ENCODE results near the gene BDH2.

The BDH2 gene

DNA sequence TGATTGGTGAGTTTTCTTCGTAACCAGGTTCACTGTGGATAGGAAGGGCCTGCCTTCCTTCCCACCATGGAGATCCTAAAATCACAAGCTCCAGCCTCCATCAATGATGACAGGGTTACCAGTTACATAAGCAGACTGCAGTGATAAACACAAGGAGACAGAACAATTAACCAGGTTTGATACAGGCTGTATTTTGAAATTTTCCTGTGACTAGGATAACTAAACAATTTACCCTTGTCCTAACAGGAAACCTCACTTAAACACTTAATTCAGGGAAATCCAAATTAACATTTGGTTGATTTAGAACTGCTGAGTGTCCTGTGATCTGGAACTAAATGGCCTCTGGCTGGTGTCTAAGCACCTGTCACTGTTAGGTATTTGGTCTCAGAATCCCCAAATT, 20.0 kb downstream of the BDH2 start:
- DNase-seq: no peak

DNA sequence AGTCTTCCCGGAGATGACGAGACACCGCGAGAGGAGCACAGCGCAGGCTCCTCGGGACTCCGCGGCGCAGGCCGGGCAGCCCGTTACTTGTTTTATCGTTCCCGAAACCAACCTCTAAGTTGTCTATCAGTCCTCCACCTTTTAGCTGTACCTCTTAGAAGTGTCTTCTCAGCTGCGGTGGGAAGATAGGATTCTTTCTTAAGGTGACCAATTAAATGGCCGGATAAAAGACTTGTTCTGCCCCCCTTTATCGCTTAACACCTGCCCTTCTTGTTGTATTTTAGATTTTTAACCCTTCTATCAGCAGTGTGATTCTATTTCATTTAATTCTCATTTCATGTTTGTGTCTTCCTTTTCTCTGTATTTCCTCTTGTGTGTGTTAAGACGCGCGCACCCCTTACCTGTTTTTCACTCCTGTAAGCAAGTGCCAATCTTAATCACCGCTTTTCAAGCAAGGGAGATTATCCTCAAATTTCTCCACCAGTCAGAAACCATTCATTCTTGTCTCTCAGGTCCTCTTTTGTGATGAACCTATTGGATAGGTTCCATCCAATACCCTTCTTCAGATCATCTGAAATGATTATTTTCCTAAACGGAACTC, 22.8 kb downstream of the BDH2 start, which contains the start of gene SLC9B2:
TSS of gene SLC9B2 (minus strand) at position 15 of the 601 bp plus-strand sequence. CDS start 9,211 bp downstream, outside the sequence.
- DNase-seq: no peak

DNA sequence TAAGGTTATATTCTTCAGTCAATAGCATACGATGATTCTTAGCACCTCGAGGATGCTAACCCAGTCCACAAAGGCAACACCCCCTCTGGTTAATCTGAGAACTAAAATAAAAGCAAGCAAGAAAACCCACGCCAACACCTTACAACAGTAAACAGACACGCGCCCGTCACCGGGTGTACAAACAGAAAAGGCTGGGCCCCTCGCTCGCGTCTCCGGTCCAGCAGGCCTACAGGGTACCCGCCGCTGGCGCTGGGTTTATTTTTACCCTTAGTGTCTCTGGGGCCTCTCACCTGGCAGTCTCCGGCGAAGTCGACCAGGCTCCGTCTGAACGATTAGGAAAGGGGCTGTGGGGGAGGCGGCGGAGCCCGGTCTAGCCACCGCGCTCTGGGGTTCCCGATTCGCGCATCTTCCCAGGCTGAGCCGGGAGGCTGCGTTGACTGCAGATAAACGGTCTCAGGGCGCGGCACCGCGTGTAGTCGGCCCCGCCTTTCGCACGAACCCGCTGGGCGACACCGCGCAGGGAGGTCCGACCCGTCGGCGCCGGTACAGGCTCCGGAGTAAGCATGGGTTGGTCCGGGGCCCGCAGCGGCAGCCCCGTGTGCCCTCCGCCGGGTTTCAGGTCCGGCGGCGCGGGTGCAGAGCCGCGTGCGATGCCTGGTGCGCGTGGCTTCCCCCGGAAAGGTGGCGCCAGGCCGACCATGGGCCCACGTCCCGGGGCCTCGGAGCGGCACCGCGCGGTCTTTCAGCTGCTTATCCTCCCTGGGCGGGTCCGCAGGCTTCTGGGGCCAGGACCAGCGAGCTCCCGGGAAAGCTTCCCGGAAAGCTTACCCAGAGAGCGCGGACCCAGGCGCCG, 23.5 kb downstream of the BDH2 start:
- peak; percentile 63 for DNase-seq

DNA sequence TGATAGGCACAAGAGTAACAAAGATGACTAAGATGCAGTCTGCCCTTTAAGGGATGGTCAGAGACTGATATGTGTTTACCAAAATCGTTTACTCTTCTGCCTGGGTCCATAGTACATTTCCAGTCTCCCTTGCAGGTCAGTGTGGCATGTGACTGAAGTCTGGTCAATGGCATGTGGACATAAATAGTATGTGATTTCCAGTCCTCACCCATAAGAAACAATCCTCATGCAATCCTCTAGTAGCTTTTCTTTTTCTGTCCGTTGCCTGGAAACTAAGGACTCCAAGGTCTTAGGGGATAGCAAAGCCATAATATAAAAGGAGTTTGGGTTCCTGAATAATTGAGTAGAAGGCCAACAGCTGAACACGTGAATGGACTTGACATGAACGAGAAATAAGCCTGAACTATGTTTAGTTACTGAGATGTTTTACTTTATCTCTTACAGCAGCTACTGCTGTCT, 24.2 kb downstream of the BDH2 start:
- DNase-seq: no peak

DNA sequence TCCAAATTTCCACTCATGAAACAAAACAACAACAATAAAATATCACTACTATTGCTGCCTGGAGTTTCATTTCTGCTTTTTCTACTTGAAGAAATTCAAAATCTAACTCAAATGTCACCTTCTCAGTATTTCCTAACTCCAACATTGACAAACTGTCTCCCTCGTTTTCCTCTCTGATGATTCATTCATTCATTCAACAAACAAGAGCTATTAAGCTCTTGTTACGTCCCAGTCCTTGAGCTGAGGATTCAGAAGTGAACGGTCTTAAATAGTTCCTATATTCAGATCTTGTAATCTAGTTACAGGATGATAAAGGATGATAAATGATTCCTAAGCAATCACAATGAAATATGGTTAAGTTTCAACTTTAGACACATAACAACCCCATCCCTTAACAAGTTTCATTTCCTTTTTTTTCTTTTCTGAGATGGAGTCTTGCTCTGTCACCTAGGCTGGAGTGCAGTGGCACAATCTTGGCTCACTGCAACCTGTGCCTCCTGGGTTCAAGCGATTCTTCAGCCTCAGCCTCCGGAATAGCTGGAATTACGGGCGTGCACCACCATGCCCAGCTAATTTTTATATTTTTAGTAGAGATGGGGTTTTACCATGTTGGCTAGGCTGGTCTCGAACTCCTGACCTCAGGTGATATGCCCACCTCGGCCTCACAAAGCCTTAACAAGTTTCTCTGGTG, 24.7 kb downstream of the BDH2 start:
- DNase-seq: no peak

DNA sequence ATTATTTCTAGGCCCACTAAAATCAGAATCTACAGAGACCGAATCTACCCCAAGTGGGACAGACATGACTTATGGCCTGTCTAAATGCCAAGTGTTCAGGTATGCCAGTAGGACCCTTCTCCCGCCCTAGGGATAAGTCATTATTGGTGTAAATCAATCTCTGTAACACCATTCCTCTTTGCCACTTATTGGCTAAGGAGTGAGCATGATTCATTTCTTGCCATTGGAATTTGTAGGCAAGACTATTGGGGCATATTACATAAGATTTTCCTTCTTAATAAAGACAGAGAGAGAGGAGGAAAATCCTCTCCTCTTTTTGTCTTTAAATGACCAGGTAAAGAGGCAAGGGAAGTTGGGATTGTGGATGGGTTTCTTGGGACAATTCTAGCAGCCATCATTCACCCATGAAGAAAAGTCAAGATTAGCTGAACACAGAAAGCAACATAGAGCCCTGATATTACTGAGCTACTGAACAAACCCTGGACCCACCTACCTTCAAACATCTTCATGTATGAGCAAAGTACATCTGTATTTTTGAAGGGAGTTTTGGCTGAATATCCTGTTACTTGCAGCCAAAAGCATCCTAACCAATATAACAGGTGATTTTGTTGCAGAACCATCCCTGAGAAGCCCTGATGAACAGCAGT, 25.7 kb downstream of the BDH2 start:
- DNase-seq: no peak

DNA sequence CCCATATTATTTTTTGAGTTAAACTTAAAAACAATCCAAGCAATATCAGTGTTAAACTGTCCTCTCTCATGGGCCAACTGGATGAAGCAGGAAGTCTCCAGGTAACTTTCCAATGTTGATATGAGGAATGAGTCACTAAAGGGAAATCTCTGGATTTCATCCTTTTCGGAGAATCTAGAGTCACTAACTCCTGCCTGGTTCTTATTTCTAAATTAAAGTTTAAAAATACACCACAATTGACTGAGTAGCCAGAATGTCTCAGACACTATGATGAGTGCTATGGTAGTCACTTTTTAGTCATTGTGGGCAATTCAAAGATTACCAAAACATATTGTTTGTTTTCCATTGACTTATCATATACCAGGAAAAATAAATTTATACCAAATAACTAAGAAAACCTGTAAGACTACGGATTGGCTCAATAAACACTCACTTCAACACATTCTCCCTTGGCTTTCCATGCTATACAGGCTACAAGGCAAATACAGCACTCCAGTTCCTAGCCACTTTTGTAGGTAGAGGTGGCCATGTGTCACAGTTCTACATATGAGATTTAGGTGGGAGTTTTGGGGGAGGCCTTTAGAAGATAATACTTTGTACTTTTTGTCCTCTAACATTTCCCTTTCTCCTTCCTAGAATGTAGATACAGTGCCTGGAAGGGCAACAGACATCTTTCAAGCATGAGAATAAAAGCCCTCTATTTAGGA, 31.6 kb downstream of the BDH2 start:
- no peak for DNase-seq

DNA sequence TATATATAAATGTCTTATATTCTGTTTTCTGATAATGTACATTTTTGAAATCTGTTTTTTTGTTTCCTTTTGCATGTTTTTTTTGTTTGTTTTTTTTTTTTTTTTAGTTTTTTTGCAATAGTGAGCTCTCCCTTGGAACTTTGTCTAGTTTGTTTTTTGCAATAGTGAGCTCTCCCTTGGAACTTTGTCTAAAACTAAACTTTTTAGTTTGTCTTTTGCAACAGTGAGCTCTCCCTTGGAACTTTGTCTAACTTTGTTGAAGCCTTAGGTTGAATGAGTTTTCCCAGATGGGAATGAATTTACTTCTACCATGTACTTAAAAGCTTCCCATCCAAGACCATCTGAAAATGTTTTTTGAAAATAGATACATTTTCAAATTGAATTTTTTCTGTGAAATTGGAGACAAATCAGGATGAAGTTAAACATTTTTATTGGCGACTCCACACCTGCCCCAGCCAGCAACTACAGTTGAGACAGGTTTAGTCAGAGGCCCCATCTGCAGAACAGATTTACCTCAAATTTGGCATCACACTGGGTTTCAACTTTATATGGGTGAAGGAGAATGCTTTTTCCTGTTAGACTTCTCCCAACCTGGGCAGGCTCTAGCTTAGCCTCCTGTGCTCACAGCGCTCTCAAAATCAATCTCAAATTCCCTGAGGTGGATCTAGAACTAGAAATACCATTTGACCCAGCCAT, 39.0 kb downstream of the BDH2 start:
- DNase-seq: no peak

DNA sequence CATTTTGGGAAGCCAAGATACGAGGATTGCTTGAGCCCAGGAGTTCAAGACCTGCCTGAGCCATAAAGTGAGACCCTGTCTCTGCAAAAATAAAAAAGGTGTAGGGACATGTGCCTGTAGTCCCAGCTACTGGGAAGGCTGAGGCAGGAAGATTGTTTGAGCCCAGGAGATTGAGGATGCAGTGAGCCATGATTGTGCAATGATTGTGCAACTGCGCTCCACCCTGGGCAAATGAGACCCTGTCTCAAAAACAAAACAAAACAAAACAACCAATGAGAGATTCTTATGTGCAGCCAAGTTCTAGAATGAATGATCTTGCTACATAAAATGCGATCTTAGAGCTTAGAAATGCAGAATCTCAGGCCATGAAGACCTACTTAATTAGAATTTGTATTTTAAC, 45.6 kb downstream of the BDH2 start:
- DNase-seq: no peak

DNA sequence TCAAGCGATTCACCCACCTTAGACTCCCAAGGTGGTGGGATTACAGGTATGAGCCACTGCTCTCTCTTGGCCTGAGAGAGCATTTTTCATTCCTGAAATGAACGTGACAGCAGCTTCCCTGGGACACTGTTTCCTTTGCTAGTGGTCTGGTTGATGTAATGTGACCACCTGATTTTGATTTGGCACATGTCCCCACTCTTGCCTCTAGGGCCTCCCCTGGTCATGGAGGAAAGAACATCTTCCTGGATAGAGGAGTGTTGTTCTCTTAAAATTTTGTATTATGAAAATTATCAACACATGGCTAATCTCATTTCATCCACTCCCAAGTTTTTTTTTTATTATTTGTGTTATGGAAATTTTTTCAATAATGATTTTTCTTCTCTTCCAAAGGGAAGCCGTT, 46.9 kb downstream of the BDH2 start:
- DNase-seq: no peak

DNA sequence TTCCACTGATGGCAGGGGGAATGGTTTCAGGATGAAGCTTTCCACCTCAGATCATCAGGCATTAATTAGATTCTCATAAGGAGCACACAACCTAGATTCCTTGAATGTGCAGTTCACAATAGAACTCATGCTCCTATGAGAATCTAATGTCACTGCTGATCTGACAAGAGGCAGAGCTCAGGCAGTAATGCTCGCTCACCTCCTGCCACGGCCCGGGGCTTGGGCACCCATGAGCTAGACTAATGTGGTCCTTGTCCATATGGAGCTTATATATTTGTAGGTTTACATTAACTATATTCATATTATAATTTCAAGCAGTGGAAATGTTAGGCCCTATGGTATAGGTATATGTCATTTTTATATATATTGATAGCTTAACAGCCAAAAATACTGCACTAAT, 47.5 kb downstream of the BDH2 start:
- no peak for DNase-seq

DNA sequence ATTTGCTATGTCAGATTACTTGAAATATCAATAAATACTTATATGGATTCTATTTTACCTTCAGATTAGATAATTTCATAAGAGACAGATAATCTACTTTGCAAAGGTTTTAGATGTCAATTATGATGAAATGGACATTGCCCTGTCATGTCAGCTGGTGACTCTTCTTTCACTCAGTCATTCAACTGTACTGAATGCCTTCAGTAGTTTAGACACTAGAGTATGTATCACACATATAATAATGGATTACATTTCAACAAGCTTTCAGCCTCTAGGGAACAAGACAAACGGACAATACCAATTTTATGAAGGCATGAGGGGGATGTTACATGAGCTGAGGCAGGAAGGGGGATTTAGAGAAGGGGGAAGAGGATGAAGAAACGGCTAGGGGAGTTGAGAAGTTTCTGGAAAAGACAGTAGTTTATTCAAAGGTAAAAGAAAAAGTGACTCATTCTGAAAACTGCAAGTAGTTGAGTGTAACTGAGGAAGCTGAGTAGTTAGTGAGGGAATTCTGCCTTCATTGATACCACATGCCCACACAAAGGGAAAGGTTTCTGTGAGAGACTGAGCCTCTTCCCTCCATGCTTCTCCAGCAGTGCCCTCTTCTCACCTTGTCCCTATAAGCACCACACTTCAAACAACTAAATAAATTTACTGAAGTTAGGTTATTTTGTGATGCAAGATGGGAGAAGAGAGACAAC, 48.7 kb downstream of the BDH2 start:
- DNase-seq: no peak

DNA sequence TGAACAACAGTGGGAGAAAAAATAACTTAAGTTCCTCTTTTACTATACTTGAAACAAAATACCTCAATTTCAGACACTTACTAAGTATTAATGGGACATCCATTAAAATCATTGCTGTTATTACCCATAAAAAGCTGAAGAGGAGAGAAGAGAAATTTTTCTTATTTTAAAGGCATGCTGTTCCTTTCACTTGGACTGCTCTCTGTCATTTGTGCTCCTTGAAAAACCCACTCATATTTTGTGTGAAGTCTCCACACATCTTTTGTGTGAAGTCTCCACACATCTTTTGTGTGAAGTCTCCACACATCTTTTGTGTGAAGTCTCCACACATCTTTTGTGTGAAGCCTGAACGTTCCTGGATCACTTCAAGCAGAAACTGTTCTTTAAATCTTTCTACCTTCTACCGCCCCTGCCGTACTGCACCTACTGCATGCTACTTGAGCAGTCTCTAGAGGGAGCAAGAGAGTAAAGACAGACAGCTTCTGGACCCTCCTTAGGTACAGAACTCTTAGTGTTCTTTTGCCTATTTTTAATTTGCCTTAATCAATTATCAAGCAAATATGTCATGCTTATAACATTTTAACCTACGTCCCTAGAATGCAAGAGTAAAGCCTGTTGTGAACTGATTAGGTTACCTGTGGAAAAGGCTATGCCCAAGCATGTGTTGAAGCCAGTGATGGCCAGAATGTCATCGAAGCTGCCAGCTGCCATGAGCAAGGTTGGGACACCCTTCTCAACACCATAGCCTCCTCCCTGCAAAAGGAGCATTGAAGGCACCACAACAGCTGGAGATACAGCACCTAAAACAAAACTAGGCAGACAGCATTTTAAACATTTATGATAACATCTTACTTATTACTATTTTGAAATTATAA, 53.0 kb downstream of the BDH2 start:
- DNase-seq: peak; percentile 44

DNA sequence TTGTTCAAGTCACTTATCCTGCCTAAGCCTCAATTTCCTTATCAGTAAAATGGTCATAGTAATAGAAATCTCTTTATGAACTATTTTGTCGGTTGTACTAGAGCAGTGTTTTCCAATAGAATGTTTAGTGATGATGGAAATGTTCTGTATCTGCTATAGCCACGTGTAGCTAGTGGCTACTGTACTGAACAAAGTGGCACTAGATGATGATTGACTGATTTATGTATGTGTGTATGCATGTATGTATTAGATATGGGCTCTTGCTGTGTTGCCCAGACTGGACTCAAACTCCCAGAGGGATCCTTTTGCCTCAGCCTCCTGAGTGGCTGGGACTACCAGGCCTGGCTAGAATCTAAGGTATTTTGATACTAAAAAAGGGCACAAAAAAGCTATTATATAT, 55.5 kb downstream of the BDH2 start:
- no peak for DNase-seq

DNA sequence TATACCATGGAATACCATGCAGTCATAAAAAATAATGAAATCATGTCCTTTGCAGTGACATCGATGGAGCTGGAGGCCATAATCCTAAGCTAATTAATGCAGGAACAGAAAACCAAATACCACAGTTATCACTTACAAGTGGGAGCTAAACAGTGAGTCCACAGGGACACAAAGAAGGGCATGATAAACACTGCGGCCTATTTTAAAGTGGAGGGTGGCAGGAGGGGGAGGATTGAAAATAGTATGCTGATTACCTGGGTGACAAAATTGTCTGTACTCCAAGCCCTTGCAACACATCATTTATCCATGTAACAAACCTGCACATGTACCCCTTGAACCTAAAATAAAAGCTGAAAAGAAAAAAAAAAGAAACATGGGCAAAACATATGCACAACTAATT, 63.5 kb downstream of the BDH2 start:
- no peak for DNase-seq

DNA sequence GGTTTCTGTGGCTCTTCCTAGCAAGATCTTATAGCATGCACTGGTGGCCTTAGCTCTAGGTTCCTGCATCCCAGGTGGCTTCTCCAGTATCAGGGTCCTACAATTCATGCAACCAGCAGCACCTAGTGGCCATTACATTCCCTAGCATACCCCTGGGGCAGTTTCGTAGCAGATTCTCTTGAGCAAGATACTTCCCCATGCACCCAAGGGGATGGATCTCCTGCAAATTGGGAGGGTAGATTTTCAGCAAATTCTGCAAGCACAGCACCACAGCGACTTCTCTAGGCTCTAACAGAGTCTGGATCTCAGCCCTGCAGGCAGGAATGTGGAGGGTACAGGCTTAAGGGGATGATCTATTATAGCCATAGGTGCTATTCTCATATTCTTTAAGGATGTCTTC, 67.1 kb downstream of the BDH2 start:
- no peak for DNase-seq

DNA sequence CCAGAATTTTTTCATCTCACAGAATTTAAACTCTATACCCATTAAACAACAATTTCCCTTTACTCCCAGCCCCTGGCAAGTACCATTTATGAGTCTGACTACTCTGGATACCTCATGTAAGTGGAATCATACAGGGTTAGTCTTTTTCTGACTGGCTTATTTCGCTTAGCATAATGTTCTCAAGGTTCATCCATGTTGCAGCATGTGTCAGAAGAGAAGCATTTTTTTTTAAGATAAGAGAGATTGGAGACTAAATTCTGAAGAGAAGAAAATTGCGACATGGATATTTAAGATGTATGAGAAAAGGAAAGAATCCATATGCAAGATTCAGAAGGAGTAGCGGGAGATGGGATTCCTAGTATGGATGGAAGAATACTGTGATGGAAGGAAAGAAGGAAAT, 68.8 kb downstream of the BDH2 start:
- no peak for DNase-seq

DNA sequence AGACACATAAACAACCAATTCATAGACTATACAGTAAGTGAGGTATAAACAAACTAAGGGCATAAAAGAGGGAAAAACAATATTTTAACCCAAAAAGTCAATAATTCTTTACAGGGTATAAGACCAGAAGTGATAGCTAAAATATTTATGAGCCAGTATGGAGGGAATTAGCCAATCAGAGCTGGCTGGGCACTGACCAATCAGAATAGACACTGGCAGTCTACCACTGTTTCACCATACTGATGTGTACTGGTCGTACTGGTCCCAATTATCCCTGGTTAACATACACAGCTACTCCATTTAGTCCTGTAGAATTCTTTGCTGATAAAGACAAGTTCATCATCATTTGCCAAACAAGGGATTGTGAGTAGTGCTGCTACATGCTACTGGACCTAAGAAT, 70.3 kb downstream of the BDH2 start:
- no peak for DNase-seq

All from central memory CD4-positive, alpha-beta T cell (primary cell).